WTC11 (cell line): ENCODE results near the gene GALNT2. TPM values are rescaled to one million over a fixed set of nuclear protein-coding genes. Genes with fewer than 3 reads are reported as not detected.

Experiments
- ATAC-seq: fragments of 200-7000 bp; cut with Tn5 transposase; 2 replicates; pipeline ENCODE4 v1.10.0; 2021; ENCODE audit warnings: mild to moderate bottlenecking, moderate library complexity
- CTCF ChIA-PET: fragments of 300-600 bp; sonication (Branson Sonifier 250); formaldehyde crosslinking; loops from one replicate; lab custom pipeline; 2021; ENCODE audit warnings: antibody characterized with exemption; lab: Charles Lee
- POLR2A ChIA-PET: fragments of 350-600 bp; sonication (Branson Sonifier 250); formaldehyde crosslinking; loops from one replicate; lab custom pipeline; 2021; ENCODE audit warnings: antibody characterized with exemption; lab: Charles Lee
- DNase-seq: peaks from one replicate; pipeline ENCODE4 v3.0.0; 2021; ENCODE audit warnings: low spot score
- H3K27ac Mint-ChIP-seq: 2 replicates; pipeline ENCODE4 v1.8.0; 2021; ENCODE audit warnings: mixed read lengths
- H3K27me3 Mint-ChIP-seq: 2 replicates; pipeline ENCODE4 v1.8.0; 2021; ENCODE audit warnings: low read depth, mild to moderate bottlenecking, moderate library complexity, mixed read lengths
- H3K36me3 Mint-ChIP-seq: 2 replicates; pipeline ENCODE4 v1.8.0; 2021; ENCODE audit warnings: mixed read lengths
- H3K4me1 Mint-ChIP-seq: 2 replicates; pipeline ENCODE4 v1.8.0; 2022; ENCODE audit warnings: mixed read lengths
- H3K4me3 Mint-ChIP-seq: 2 replicates; pipeline ENCODE4 v1.8.0; 2021; ENCODE audit warnings: mild to moderate bottlenecking, moderate library complexity, mixed read lengths
- H3K9me3 Mint-ChIP-seq: 2 replicates; pipeline ENCODE4 v1.8.0; 2021; ENCODE audit warnings: mixed read lengths
- ESRRA ChIP-seq: sonication (generic); formaldehyde crosslinking; IDR thresholded peaks from 2 replicates; pipeline ENCODE4 v1.8.1; 2022; ENCODE audit warnings: mild to moderate bottlenecking, missing genetic modification reagents, borderline replicate concordance
- GABPB1 ChIP-seq: sonication (generic); formaldehyde crosslinking; IDR thresholded peaks from 2 replicates; pipeline ENCODE4 v1.8.1; 2023; ENCODE audit warnings: mild to moderate bottlenecking, missing genetic modification reagents
- IRF1 ChIP-seq: sonication (generic); formaldehyde crosslinking; IDR thresholded peaks from 2 replicates; pipeline ENCODE4 v1.8.0; 2023; ENCODE audit warnings: missing genetic modification reagents
- IRF2 ChIP-seq: sonication (generic); formaldehyde crosslinking; IDR thresholded peaks from 2 replicates; pipeline ENCODE4 v1.8.0; 2022; ENCODE audit warnings: low read depth, missing genetic modification reagents, borderline replicate concordance
- NFATC4 ChIP-seq: fragments of 250-450 bp; sonication (Bioruptor Pico); IDR thresholded peaks from 2 replicates; pipeline ENCODE4 v1.9.0; 2021; ENCODE audit warnings: mild to moderate bottlenecking
- TCF7 ChIP-seq: sonication (generic); formaldehyde crosslinking; IDR thresholded peaks from 2 replicates; pipeline ENCODE4 v1.8.0; 2022; ENCODE audit warnings: mild to moderate bottlenecking, low read depth, missing genetic modification reagents, moderate library complexity
- USF2 ChIP-seq: sonication (generic); formaldehyde crosslinking; IDR thresholded peaks from 2 replicates; pipeline ENCODE4 v1.8.1; 2023; ENCODE audit warnings: mild to moderate bottlenecking, missing genetic modification reagents, moderate library complexity
- ZNF263 ChIP-seq: sonication (generic); formaldehyde crosslinking; IDR thresholded peaks from 2 replicates; pipeline ENCODE4 v1.8.1; 2022; ENCODE audit warnings: low read depth, mild to moderate bottlenecking, moderate library complexity, missing genetic modification reagents
- ZSCAN18 ChIP-seq: fragments of 250-450 bp; sonication (Bioruptor Pico); IDR thresholded peaks from 2 replicates; pipeline ENCODE4 v2.1.2; 2022; ENCODE audit warnings: mild to moderate bottlenecking, moderate library complexity
- total RNA-seq: library from RNA; stranded (reverse); gene quantifications from 3 replicates; pipeline ENCODE4 v1.2.3, GENCODE V29; 2021
- TF ChIP-seq, protein P1 (sequence below): fragments of 250-450 bp; sonication (Bioruptor Pico); IDR thresholded peaks from 2 replicates; pipeline ENCODE4 v1.9.0; 2021; ENCODE audit warnings: moderate library complexity, mild to moderate bottlenecking, inconsistent platforms, borderline replicate concordance

GALNT2 gene
- total RNA-seq, 1 experiment from 2014 or later: 74.8 TPM

DNA sequence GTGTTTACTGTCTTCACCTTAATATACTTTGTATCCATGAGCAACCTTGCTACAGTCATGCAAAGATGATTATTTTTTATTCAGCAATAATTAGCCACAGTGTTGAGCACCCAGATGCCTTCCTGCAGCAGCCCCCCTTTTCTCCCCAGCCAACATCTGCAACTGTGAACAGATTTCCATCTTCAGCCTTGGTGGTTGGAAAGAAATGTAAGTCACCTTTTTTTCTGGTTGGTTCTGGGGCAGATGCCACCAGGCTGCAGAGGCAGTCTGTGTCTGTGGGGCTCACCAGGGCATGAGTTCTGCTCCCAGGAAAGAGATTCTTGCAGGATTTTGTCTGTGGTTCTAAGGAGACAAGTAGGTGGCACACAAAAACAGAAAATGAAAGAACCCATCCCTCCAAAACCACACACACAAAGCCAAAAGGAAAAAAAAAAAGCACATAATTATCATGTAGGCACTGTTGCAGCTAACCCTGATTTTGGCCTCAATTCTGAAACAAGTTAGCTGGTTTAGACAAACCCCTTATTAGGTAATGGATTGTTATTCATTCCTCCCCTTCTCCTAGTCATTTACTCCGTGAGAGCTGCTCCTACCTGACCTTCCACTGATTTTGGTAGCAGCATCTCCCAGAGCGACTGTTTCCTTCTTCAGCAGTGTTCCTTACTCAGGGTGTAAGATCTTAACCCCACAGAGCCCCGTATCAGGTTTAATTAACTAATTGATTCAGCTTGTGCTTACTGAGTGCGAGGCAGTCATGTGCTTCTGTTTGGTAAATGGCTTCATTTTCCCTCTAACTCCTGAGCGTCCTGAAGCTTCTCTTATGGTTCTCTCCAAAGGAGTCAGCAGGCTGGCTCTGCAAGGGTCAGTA, 36.5 kb downstream of the GALNT2 start:
- Mint-ChIP-seq H3K36me3 (peaks cover 3% of the 10 kb centered on the region; the same call in 1 of the 2 replicates), H3K9me3 (no peaks in the 10 kb centered on the region), H3K27ac (peak overlapping the region; percentile 17; the same call in 1 of the 2 replicates), H3K4me1 (peaks cover 66% of the 10 kb centered on the region), H3K4me3 (no peak overlapping the region)
- no peak for DNase-seq
- TF ChIP-seq TCF7 (no peak), ZNF263 (CRISPR knock-in tag) (no peak)
- TF ChIP-seq, all 79 proteins: peak for 0
- ChIA-PET CTCF (interaction anchor here (0.6 to 1.0 kb wide), 3 partner anchors 15 to 443 kb away, joined by 3 to 5 read pairs (median 3); no protein-coding TSS in a partner anchor), POLR2A (interaction anchor here (0.7 kb wide), 1 partner anchor 56 kb away, joined by 4 read pairs; no protein-coding TSS in a partner anchor)
- no peak for ATAC-seq
- H3K27me3 Mint-ChIP-seq: no peaks in the 10 kb centered on the region

DNA sequence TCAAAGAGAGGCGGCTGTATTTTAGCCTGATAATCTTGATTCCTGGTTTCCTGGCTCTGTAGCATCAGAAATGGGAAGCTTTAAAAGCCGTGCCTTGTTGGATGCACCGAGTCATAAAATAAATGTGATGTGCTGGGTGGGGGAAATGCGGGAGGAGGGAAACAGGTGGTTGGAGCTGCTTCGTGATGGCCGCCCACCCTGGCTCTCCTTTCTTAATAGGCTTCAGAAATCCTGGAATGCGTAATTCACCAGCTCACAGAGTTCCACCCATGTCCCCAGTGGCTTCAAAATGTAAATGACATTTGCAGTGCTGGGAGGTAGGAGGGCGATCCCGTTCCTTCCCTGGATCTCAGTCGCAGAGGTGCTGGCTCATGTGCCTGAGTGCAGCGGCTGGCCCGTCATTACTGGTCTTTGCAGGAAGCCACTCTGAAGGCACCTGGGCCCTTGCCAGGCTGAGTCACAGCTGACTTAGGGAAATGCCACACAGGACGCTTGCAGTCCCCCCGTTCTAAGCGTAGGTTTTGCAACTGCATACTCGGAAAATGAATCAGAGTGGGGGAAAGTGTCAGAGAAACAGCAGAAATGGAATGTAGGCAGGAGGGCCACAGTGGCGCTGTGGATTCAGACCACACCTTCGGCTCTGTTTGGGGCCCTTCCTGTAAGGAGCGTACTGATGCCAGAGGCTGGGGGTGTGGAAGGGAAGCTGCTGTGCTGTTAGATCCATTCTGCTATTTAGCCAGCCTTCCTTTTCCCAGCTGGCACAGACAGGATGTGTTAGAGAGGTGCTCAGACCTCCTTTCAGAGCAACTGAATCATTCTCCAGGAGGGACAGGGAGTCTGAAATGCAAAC, 37.6 kb downstream of the GALNT2 start:
- ATAC-seq (peak; percentile 60), DNase-seq (no peak)
- ChIA-PET CTCF (interaction anchor here (0.6 to 1.2 kb wide), 3 partner anchors 16 kb away, joined by 3 to 5 read pairs (median 3); no protein-coding TSS in a partner anchor), POLR2A (no interaction called here)
- Mint-ChIP-seq H3K9me3 (no peaks in the 10 kb centered on the region), H3K4me3 (no peak overlapping the region), H3K36me3 (peaks cover 3% of the 10 kb centered on the region; the same call in 1 of the 2 replicates), H3K27ac (peak overlapping the region; percentile 84), H3K4me1 (peaks cover 66% of the 10 kb centered on the region), H3K27me3 (no peaks in the 10 kb centered on the region)
- TF ChIP-seq GABPB1 (CRISPR knock-in tag): peak; percentile 74
- TF ChIP-seq, protein P1, sequence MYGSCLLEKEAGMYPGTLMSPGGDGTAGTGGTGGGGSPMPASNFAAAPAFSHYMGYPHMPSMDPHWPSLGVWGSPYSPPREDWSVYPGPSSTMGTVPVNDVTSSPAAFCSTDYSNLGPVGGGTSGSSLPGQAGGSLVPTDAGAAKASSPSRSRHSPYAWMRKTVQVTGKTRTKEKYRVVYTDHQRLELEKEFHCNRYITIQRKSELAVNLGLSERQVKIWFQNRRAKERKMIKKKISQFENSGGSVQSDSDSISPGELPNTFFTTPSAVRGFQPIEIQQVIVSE (CRISPR knock-in tag): no peak

DNA sequence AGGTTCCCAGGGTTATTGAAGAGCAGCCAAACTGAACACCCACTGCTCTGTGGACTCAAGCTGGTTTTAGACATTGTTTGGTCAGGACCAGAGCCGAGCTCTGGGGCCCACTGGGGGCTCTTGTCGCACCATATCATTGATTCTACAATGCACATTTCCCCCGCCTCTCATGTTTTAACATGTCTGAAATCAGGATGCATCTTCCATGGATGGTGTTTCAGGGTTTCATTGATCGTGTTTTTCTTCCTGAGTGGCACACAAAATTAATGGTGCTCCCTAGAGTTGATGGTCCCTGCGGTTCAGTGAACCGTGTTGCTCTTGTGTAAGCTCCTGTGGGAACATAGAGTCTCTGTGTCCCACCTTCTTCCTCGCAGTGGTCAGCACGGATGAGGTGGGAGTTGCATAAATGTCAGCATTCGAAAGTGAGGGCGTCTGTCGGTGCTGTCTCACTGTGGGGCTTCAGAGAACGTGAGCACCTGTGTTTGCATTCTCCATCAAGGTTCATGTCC, 38.3 kb downstream of the GALNT2 start:
- Mint-ChIP-seq H3K27me3 (no peaks in the 10 kb centered on the region), H3K4me3 (no peak overlapping the region), H3K9me3 (no peaks in the 10 kb centered on the region), H3K36me3 (peaks cover 3% of the 10 kb centered on the region; the same call in 1 of the 2 replicates), H3K27ac (peak overlapping the region; percentile 73), H3K4me1 (peaks cover 72% of the 10 kb centered on the region)
- TF ChIP-seq IRF1 (no peak), ZSCAN18 (CRISPR knock-in tag) (no peak), USF2 (CRISPR knock-in tag) (no peak), NFATC4 (CRISPR knock-in tag) (no peak), IRF2 (CRISPR knock-in tag) (no peak), ESRRA (CRISPR knock-in tag) (no peak), GABPB1 (CRISPR knock-in tag) (no peak)
- DNase-seq: no peak
- ChIA-PET CTCF (interaction anchor here (1.2 kb wide), 1 partner anchor 15 kb away, joined by 3 read pairs; no protein-coding TSS in a partner anchor), POLR2A (no interaction called here)
- ATAC-seq: no peak
